HG03571 (cell line): ENCODE measurements around the gene FARS2.

Experiments
- ATAC-seq: cut with Tn5 transposase; IDR thresholded peaks from one replicate; pipeline ENCODE4 v1.9.1; 2021; ENCODE audit not compliant: unreplicated experiment

Gene FARS2

DNA sequence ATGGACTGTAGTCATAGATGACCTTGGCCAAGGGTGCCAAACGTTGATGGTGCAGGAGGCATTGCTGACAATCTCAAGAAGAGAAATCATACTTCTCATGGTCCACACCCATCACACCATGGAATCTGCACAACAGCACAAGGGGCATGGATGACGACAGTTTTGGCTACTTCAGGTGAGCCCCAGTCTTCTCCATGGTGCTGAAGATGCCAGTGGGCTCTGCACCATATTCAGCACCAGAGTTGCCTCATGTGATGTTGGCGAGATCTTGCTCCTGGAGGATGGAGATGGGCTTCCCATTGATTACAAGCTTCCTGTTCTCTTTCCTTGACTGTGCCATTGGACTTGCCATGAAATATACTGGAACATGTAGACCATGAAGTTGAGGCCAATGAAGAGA is 556.6 kb downstream of the FARS2 start:
- no peak for ATAC-seq

DNA sequence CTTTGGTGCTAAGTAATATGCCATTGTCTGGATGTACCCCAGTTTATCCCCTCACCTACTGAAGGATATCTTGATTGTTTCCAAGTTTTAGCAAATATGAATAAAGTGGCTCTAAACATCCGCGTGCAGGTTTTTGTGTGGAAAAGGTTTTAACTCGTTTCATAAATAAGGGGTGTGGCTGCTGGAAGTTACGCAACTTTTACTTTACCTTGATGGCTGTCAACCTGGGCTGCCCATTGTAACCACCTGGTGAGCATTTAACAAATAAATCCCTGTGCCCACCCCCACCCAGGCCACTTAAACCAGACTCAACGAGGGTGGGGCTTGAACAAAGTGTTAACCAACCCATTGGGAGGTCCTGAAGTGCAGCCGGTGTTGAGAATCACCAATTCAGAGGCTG is 557.6 kb downstream of the FARS2 start:
- ATAC-seq: no peak
